22Rv1 (cell line): ENCODE measurements around the gene TMEM63C.

Experiments used
- CTCF ChIP-seq: fragments of 450-650 bp; IDR thresholded peaks from 2 replicates; pipeline ENCODE4 v1.5.1; 2017; ENCODE audit warnings: mild to moderate bottlenecking
- ZFX ChIP-seq: fragments of 450-650 bp; IDR thresholded peaks from 2 replicates; pipeline ENCODE4 v1.6.1; 2017; ENCODE audit warnings: antibody characterized with exemption, borderline replicate concordance

- TF ChIP-seq CTCF (no peak), ZFX (no peak)
These were observed 125.4 kb downstream of the TMEM63C start for GRCh38 chr14:77306851-77307496.
